H9 (cell line): Measurements from ENCODE around the gene MCF2L2. TPM values are rescaled to one million over a fixed set of nuclear protein-coding genes. Genes with fewer than 3 reads are reported as not detected.

Experiments used
- DNase-seq: peaks from one replicate; pipeline ENCODE4 v3.0.0-alpha.2; 2017
- H2AFZ ChIP-seq: one replicate; pipeline ENCODE4 v1.6.1; 2013; ENCODE audit warnings: mild to moderate bottlenecking, low read length, control low read depth, moderate library complexity
- H2AK5ac ChIP-seq: 2 replicates; pipeline ENCODE4 v1.6.1; 2013; ENCODE audit warnings: low read length, control low read depth, mixed read lengths; ENCODE audit not compliant: insufficient read length
- H2BK120ac ChIP-seq: one replicate; pipeline ENCODE4 v1.6.1; 2013; ENCODE audit warnings: low read depth, mild to moderate bottlenecking, low read length, control low read depth, inconsistent platforms; ENCODE audit not compliant: poor library complexity, severe bottlenecking
- H2BK12ac ChIP-seq: 2 replicates; pipeline ENCODE4 v1.6.1; 2013; ENCODE audit warnings: low read length, control low read depth, mixed read lengths, low read depth; ENCODE audit not compliant: insufficient read length
- H2BK15ac ChIP-seq: 2 replicates; pipeline ENCODE4 v1.6.1; 2013; ENCODE audit warnings: low read depth, low read length, control low read depth
- H2BK20ac ChIP-seq: one replicate; pipeline ENCODE4 v1.6.1; 2013; ENCODE audit warnings: low read depth, mild to moderate bottlenecking, low read length, control low read depth, inconsistent platforms; ENCODE audit not compliant: poor library complexity, severe bottlenecking
- H2BK5ac ChIP-seq: 2 replicates; pipeline ENCODE4 v1.6.1; 2013; ENCODE audit warnings: low read length, control low read depth, mixed read lengths; ENCODE audit not compliant: insufficient read length
- H3K14ac ChIP-seq: 2 replicates; pipeline ENCODE4 v1.6.1; 2013; ENCODE audit warnings: low read length, control low read depth; ENCODE audit not compliant: insufficient read depth
- H3K18ac ChIP-seq: 2 replicates; pipeline ENCODE4 v1.6.1; 2013; ENCODE audit warnings: low read depth, mild to moderate bottlenecking, mixed read lengths, low read length, control low read depth; ENCODE audit not compliant: insufficient read length
- H3K23ac ChIP-seq: 2 replicates; pipeline ENCODE4 v1.6.1; 2013; ENCODE audit warnings: low read length, control low read depth, mixed read lengths, low read depth; ENCODE audit not compliant: insufficient read length
- H3K23me2 ChIP-seq: 2 replicates; pipeline ENCODE4 v1.6.1; 2013; ENCODE audit warnings: low read depth, mild to moderate bottlenecking, mixed read lengths, low read length, control low read depth; ENCODE audit not compliant: insufficient read length, poor library complexity, severe bottlenecking
- H3K27ac ChIP-seq: 2 replicates; pipeline ENCODE4 v1.5.1; 2013; ENCODE audit warnings: low read length, control low read depth, mixed read lengths, low read depth; ENCODE audit not compliant: insufficient read length
- H3K27me3 ChIP-seq: 2 replicates; pipeline ENCODE4 v1.6.1; 2013; ENCODE audit warnings: low read length, control low read depth, inconsistent platforms; ENCODE audit not compliant: insufficient read depth
- H3K4ac ChIP-seq: 2 replicates; pipeline ENCODE4 v1.6.1; 2013; ENCODE audit warnings: low read depth, mild to moderate bottlenecking, control low read depth, inconsistent platforms, low read length, moderate library complexity
- H3K4me1 ChIP-seq: 2 replicates; pipeline ENCODE4 v1.6.1; 2013; ENCODE audit warnings: low read length, control low read depth, inconsistent platforms; ENCODE audit not compliant: insufficient read depth
- H3K4me2 ChIP-seq: 2 replicates; pipeline ENCODE4 v1.6.1; 2013; ENCODE audit warnings: low read length, control low read depth, mixed read lengths; ENCODE audit not compliant: insufficient read length, insufficient read depth
- H3K56ac ChIP-seq: 2 replicates; pipeline ENCODE4 v1.6.1; 2013; ENCODE audit warnings: low read depth, mild to moderate bottlenecking, mixed read lengths, low read length, control low read depth; ENCODE audit not compliant: insufficient read length
- H3K79me1 ChIP-seq: 2 replicates; pipeline ENCODE4 v1.6.1; 2013; ENCODE audit warnings: low read depth, mild to moderate bottlenecking, moderate library complexity, low read length, control low read depth, inconsistent platforms; ENCODE audit not compliant: insufficient read depth, poor library complexity, severe bottlenecking
- H3K79me2 ChIP-seq: 2 replicates; pipeline ENCODE4 v1.6.1; 2013; ENCODE audit warnings: low read length, control low read depth, inconsistent platforms; ENCODE audit not compliant: insufficient read depth
- H3K9ac ChIP-seq: 2 replicates; pipeline ENCODE4 v1.6.1; 2013; ENCODE audit warnings: low read length, control low read depth, mixed read lengths; ENCODE audit not compliant: insufficient read length; ENCODE audit errors: extremely low read depth
- H3K9me3 ChIP-seq: one replicate; pipeline ENCODE4 v1.6.1; 2013; ENCODE audit warnings: low read depth, low read length, inconsistent platforms; ENCODE audit not compliant: control insufficient read depth
- H3T11ph ChIP-seq: one replicate; pipeline ENCODE4 v1.6.1; 2013; ENCODE audit warnings: mild to moderate bottlenecking, low read length, control low read depth, inconsistent platforms
- H4K20me1 ChIP-seq: one replicate; pipeline ENCODE4 v1.6.1; 2013; ENCODE audit not compliant: control insufficient read depth, insufficient read length, insufficient read depth
- H4K5ac ChIP-seq: 2 replicates; pipeline ENCODE4 v1.6.1; 2013; ENCODE audit warnings: low read depth, mild to moderate bottlenecking, mixed read lengths, low read length, control low read depth; ENCODE audit not compliant: insufficient read length
- H4K8ac ChIP-seq: replicated peaks from 2 replicates; pipeline ENCODE4 v1.6.1; 2013; ENCODE audit warnings: low read length, control low read depth, mixed read lengths, low read depth; ENCODE audit not compliant: insufficient read length
- H4K91ac ChIP-seq: 2 replicates; pipeline ENCODE4 v1.6.1; 2013; ENCODE audit warnings: low read depth, mild to moderate bottlenecking, moderate library complexity, mixed read lengths, low read length, control low read depth; ENCODE audit not compliant: insufficient read length
- H3K27ac Mint-ChIP-seq, 3 experiments: 2 replicates in 2 of 3; 3 replicates in 1 of 3; pipeline ENCODE4 v1.8.0; 2020 to 2021; ENCODE audit warnings: mixed read lengths in 3 of 3, mild to moderate bottlenecking in 1 of 3, moderate library complexity in 1 of 3
- H3K27me3 Mint-ChIP-seq: 2 replicates; pipeline ENCODE4 v1.8.0; 2021; ENCODE audit warnings: low read depth, mild to moderate bottlenecking, moderate library complexity, mixed read lengths
- H3K36me3 Mint-ChIP-seq, 3 experiments: 2 replicates in 2 of 3; 3 replicates in 1 of 3; pipeline ENCODE4 v1.8.0; 2020 to 2021; ENCODE audit warnings: low read depth in 3 of 3, mixed read lengths in 3 of 3; ENCODE audit not compliant: insufficient read depth in 1 of 3
- H3K4me1 Mint-ChIP-seq, 2 experiments: 2 replicates each; pipeline ENCODE4 v1.8.0; 2020; ENCODE audit warnings: mixed read lengths in 2 of 2
- H3K4me3 Mint-ChIP-seq, 2 experiments: 2 replicates in 1 of 2; 3 replicates in 1 of 2; pipeline ENCODE4 v1.8.0; 2020 to 2021; ENCODE audit warnings: mild to moderate bottlenecking in 2 of 2, mixed read lengths in 2 of 2, moderate library complexity in 1 of 2
- H3K9me3 Mint-ChIP-seq, 2 experiments: 2 replicates in 1 of 2; 3 replicates in 1 of 2; pipeline ENCODE4 v1.8.0; 2020; ENCODE audit warnings: mild to moderate bottlenecking in 2 of 2, mixed read lengths in 2 of 2, moderate library complexity in 1 of 2
- CTCF ChIP-seq: fragments of 200-600 bp; sonication (generic); conservative IDR thresholded peaks from 3 replicates; pipeline ENCODE4 v1.8.0; 2021; ENCODE audit warnings: antibody characterized with exemption, mild to moderate bottlenecking
- WGBS: extraction: QIAGEN DNeasy Blood & Tissue Kit; methylation state at CpG from one replicate; pipeline ENCODE4 v1.1.7; 2013; ENCODE audit warnings: missing lambda C conversion rate, low lambda C conversion rate, mixed read lengths; ENCODE audit not compliant: insufficient read length; ENCODE audit errors: extremely low coverage; 5-methylcytosine and 5-hydroxymethylcytosine counted together
- total RNA-seq: library from RNA; stranded (reverse); gene quantifications from 2 replicates; pipeline ENCODE4 v1.2.1, GENCODE V29; 2021

The MCF2L2 gene
- total RNA-seq, 1 experiment from 2014 or later, result 6.4 TPM

- no peaks in the 10 kb centered on the region for H4K20me1 ChIP-seq
- no peak overlapping the region for H4K8ac ChIP-seq
- no peak overlapping the region for H2BK15ac ChIP-seq
- H2AFZ ChIP-seq, result no peak overlapping the region
- no peak overlapping the region for H4K5ac ChIP-seq
- H3K18ac ChIP-seq, result no peak overlapping the region
- Mint-ChIP-seq H3K27me3 (no peaks in the 10 kb centered on the region), H3K4me1 (peaks cover 0 to 4% of the 10 kb centered on the region in 2 experiments; a peak in 2 of 4 replicates), H3K9me3 (no peaks in the 10 kb centered on the region), H3K27ac (no peak overlapping the region), H3K4me3 (no peak overlapping the region), H3K36me3 (peaks cover 0 to 21% (median 5%) of the 10 kb centered on the region in 3 experiments; a peak in 6 of 7 replicates)
- H4K91ac ChIP-seq, result no peak overlapping the region
- no peak overlapping the region for H3K23ac ChIP-seq
- H3K56ac ChIP-seq, result no peak overlapping the region
- H2BK12ac ChIP-seq, result no peak overlapping the region
- no peaks in the 10 kb centered on the region for H3K27me3 ChIP-seq
- no peak overlapping the region for H3K9ac ChIP-seq
- H3K27ac ChIP-seq, result no peak overlapping the region
- H3K9me3 ChIP-seq, result no peaks in the 10 kb centered on the region
- no peak overlapping the region for H2BK20ac ChIP-seq
- no peaks in the 10 kb centered on the region for H3K79me1 ChIP-seq
- no peaks in the 10 kb centered on the region for H3K23me2 ChIP-seq
- H3K79me2 ChIP-seq, result no peaks in the 10 kb centered on the region
- H2BK5ac ChIP-seq, result no peak overlapping the region
- H3K4me2 ChIP-seq, result no peak overlapping the region
- no peak for TF ChIP-seq CTCF
- no CpG with 5 or more reads among the region's 2 CpGs for WGBS
- no peaks in the 10 kb centered on the region for H3K4me1 ChIP-seq
- H2AK5ac ChIP-seq, result no peak overlapping the region
- H2BK120ac ChIP-seq, result no peak overlapping the region
- no peak overlapping the region for H3K14ac ChIP-seq
- no peak for DNase-seq
- no peak overlapping the region for H3K4ac ChIP-seq
- no peak overlapping the region for H3T11ph ChIP-seq
Measured at GRCh38 chr3:183307749-183308148, 120.7 kb downstream of the MCF2L2 start.
